H9 (cell line): ENCODE data around the gene ZNF816. TPM values are rescaled to one million over a fixed set of nuclear protein-coding genes. Genes with fewer than 3 reads are reported as not detected.

Experiments used
- DNase-seq: peaks from one replicate; pipeline ENCODE4 v3.0.0-alpha.2; 2017
- H2AFZ ChIP-seq: one replicate; pipeline ENCODE4 v1.6.1; 2013; ENCODE audit warnings: mild to moderate bottlenecking, low read length, control low read depth, moderate library complexity
- H2AK5ac ChIP-seq: 2 replicates; pipeline ENCODE4 v1.6.1; 2013; ENCODE audit warnings: low read length, control low read depth, mixed read lengths; ENCODE audit not compliant: insufficient read length
- H2BK120ac ChIP-seq: one replicate; pipeline ENCODE4 v1.6.1; 2013; ENCODE audit warnings: low read depth, mild to moderate bottlenecking, low read length, control low read depth, inconsistent platforms; ENCODE audit not compliant: poor library complexity, severe bottlenecking
- H2BK12ac ChIP-seq: 2 replicates; pipeline ENCODE4 v1.6.1; 2013; ENCODE audit warnings: low read length, control low read depth, mixed read lengths, low read depth; ENCODE audit not compliant: insufficient read length
- H2BK15ac ChIP-seq: 2 replicates; pipeline ENCODE4 v1.6.1; 2013; ENCODE audit warnings: low read depth, low read length, control low read depth
- H2BK20ac ChIP-seq: one replicate; pipeline ENCODE4 v1.6.1; 2013; ENCODE audit warnings: low read depth, mild to moderate bottlenecking, low read length, control low read depth, inconsistent platforms; ENCODE audit not compliant: poor library complexity, severe bottlenecking
- H2BK5ac ChIP-seq: 2 replicates; pipeline ENCODE4 v1.6.1; 2013; ENCODE audit warnings: low read length, control low read depth, mixed read lengths; ENCODE audit not compliant: insufficient read length
- H3K14ac ChIP-seq: 2 replicates; pipeline ENCODE4 v1.6.1; 2013; ENCODE audit warnings: low read length, control low read depth; ENCODE audit not compliant: insufficient read depth
- H3K18ac ChIP-seq: 2 replicates; pipeline ENCODE4 v1.6.1; 2013; ENCODE audit warnings: low read depth, mild to moderate bottlenecking, mixed read lengths, low read length, control low read depth; ENCODE audit not compliant: insufficient read length
- H3K23ac ChIP-seq: 2 replicates; pipeline ENCODE4 v1.6.1; 2013; ENCODE audit warnings: low read length, control low read depth, mixed read lengths, low read depth; ENCODE audit not compliant: insufficient read length
- H3K23me2 ChIP-seq: 2 replicates; pipeline ENCODE4 v1.6.1; 2013; ENCODE audit warnings: low read depth, mild to moderate bottlenecking, mixed read lengths, low read length, control low read depth; ENCODE audit not compliant: insufficient read length, poor library complexity, severe bottlenecking
- H3K27ac ChIP-seq: 2 replicates; pipeline ENCODE4 v1.5.1; 2013; ENCODE audit warnings: low read length, control low read depth, mixed read lengths, low read depth; ENCODE audit not compliant: insufficient read length
- H3K27me3 ChIP-seq: 2 replicates; pipeline ENCODE4 v1.6.1; 2013; ENCODE audit warnings: low read length, control low read depth, inconsistent platforms; ENCODE audit not compliant: insufficient read depth
- H3K4ac ChIP-seq: 2 replicates; pipeline ENCODE4 v1.6.1; 2013; ENCODE audit warnings: low read depth, mild to moderate bottlenecking, control low read depth, inconsistent platforms, low read length, moderate library complexity
- H3K4me1 ChIP-seq: 2 replicates; pipeline ENCODE4 v1.6.1; 2013; ENCODE audit warnings: low read length, control low read depth, inconsistent platforms; ENCODE audit not compliant: insufficient read depth
- H3K4me2 ChIP-seq: 2 replicates; pipeline ENCODE4 v1.6.1; 2013; ENCODE audit warnings: low read length, control low read depth, mixed read lengths; ENCODE audit not compliant: insufficient read length, insufficient read depth
- H3K56ac ChIP-seq: 2 replicates; pipeline ENCODE4 v1.6.1; 2013; ENCODE audit warnings: low read depth, mild to moderate bottlenecking, mixed read lengths, low read length, control low read depth; ENCODE audit not compliant: insufficient read length
- H3K79me1 ChIP-seq: 2 replicates; pipeline ENCODE4 v1.6.1; 2013; ENCODE audit warnings: low read depth, mild to moderate bottlenecking, moderate library complexity, low read length, control low read depth, inconsistent platforms; ENCODE audit not compliant: insufficient read depth, poor library complexity, severe bottlenecking
- H3K79me2 ChIP-seq: 2 replicates; pipeline ENCODE4 v1.6.1; 2013; ENCODE audit warnings: low read length, control low read depth, inconsistent platforms; ENCODE audit not compliant: insufficient read depth
- H3K9ac ChIP-seq: 2 replicates; pipeline ENCODE4 v1.6.1; 2013; ENCODE audit warnings: low read length, control low read depth, mixed read lengths; ENCODE audit not compliant: insufficient read length; ENCODE audit errors: extremely low read depth
- H3K9me3 ChIP-seq: one replicate; pipeline ENCODE4 v1.6.1; 2013; ENCODE audit warnings: low read depth, low read length, inconsistent platforms; ENCODE audit not compliant: control insufficient read depth
- H3T11ph ChIP-seq: one replicate; pipeline ENCODE4 v1.6.1; 2013; ENCODE audit warnings: mild to moderate bottlenecking, low read length, control low read depth, inconsistent platforms
- H4K20me1 ChIP-seq: one replicate; pipeline ENCODE4 v1.6.1; 2013; ENCODE audit not compliant: control insufficient read depth, insufficient read length, insufficient read depth
- H4K5ac ChIP-seq: 2 replicates; pipeline ENCODE4 v1.6.1; 2013; ENCODE audit warnings: low read depth, mild to moderate bottlenecking, mixed read lengths, low read length, control low read depth; ENCODE audit not compliant: insufficient read length
- H4K8ac ChIP-seq: replicated peaks from 2 replicates; pipeline ENCODE4 v1.6.1; 2013; ENCODE audit warnings: low read length, control low read depth, mixed read lengths, low read depth; ENCODE audit not compliant: insufficient read length
- H4K91ac ChIP-seq: 2 replicates; pipeline ENCODE4 v1.6.1; 2013; ENCODE audit warnings: low read depth, mild to moderate bottlenecking, moderate library complexity, mixed read lengths, low read length, control low read depth; ENCODE audit not compliant: insufficient read length
- H3K27ac Mint-ChIP-seq, 3 experiments: 2 replicates in 2 of 3; 3 replicates in 1 of 3; pipeline ENCODE4 v1.8.0; 2020 to 2021; ENCODE audit warnings: mixed read lengths in 3 of 3, mild to moderate bottlenecking in 1 of 3, moderate library complexity in 1 of 3
- H3K27me3 Mint-ChIP-seq: 2 replicates; pipeline ENCODE4 v1.8.0; 2021; ENCODE audit warnings: low read depth, mild to moderate bottlenecking, moderate library complexity, mixed read lengths
- H3K36me3 Mint-ChIP-seq, 3 experiments: 2 replicates in 2 of 3; 3 replicates in 1 of 3; pipeline ENCODE4 v1.8.0; 2020 to 2021; ENCODE audit warnings: low read depth in 3 of 3, mixed read lengths in 3 of 3; ENCODE audit not compliant: insufficient read depth in 1 of 3
- H3K4me1 Mint-ChIP-seq, 2 experiments: 2 replicates each; pipeline ENCODE4 v1.8.0; 2020; ENCODE audit warnings: mixed read lengths in 2 of 2
- H3K4me3 Mint-ChIP-seq, 2 experiments: 2 replicates in 1 of 2; 3 replicates in 1 of 2; pipeline ENCODE4 v1.8.0; 2020 to 2021; ENCODE audit warnings: mild to moderate bottlenecking in 2 of 2, mixed read lengths in 2 of 2, moderate library complexity in 1 of 2
- H3K9me3 Mint-ChIP-seq, 2 experiments: 2 replicates in 1 of 2; 3 replicates in 1 of 2; pipeline ENCODE4 v1.8.0; 2020; ENCODE audit warnings: mild to moderate bottlenecking in 2 of 2, mixed read lengths in 2 of 2, moderate library complexity in 1 of 2
- CTCF ChIP-seq: fragments of 200-600 bp; sonication (generic); conservative IDR thresholded peaks from 3 replicates; pipeline ENCODE4 v1.8.0; 2021; ENCODE audit warnings: antibody characterized with exemption, mild to moderate bottlenecking
- WGBS: extraction: QIAGEN DNeasy Blood & Tissue Kit; methylation state at CpG from one replicate; pipeline ENCODE4 v1.1.7; 2013; ENCODE audit warnings: missing lambda C conversion rate, low lambda C conversion rate, mixed read lengths; ENCODE audit not compliant: insufficient read length; ENCODE audit errors: extremely low coverage; 5-methylcytosine and 5-hydroxymethylcytosine counted together
- total RNA-seq: library from RNA; stranded (reverse); gene quantifications from 2 replicates; pipeline ENCODE4 v1.2.1, GENCODE V29; 2021

Gene ZNF816
- total RNA-seq, 1 experiment from 2014 or later = 15.1 TPM

DNA sequence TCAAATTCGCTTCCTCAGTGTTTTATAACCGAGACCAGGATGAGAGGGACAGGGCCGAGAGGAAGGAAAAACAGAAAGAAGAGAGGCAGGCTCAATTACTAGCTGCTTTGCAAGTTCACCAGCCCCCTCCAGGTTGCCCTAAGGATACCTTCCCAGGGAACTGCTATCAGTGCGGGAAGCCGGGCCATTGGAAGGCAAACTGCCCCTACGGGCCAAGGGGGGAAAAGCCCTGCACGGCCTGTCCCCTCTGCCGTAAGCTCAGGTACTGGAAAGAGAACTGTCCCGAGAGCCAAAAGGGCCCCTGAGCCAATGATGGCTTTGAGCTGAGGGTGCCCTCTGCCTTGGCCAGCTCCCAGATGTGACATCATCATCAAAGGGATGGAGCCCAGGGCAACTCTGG is 47.8 kb upstream of the ZNF816 start:
- Histone ChIP-seq H3K9ac (no peak overlapping the region), H2BK12ac (no peak overlapping the region), H3K4me1 (no peaks in the 10 kb centered on the region), H3K79me1 (no peaks in the 10 kb centered on the region), H3K23me2 (no peaks in the 10 kb centered on the region), H4K91ac (no peak overlapping the region), H3K4me2 (no peak overlapping the region), H3K79me2 (no peaks in the 10 kb centered on the region), H2BK20ac (no peak overlapping the region), H3T11ph (no peak overlapping the region), H3K27me3 (no peaks in the 10 kb centered on the region), H3K27ac (no peak overlapping the region), H2AFZ (no peak overlapping the region), H3K9me3 (no peaks in the 10 kb centered on the region), H3K56ac (no peak overlapping the region), H4K20me1 (no peaks in the 10 kb centered on the region), H2BK120ac (no peak overlapping the region), H3K4ac (no peak overlapping the region), H3K23ac (no peak overlapping the region), H2BK5ac (no peak overlapping the region), H3K14ac (no peak overlapping the region), H4K8ac (no peak overlapping the region), H3K18ac (no peak overlapping the region), H2AK5ac (no peak overlapping the region), H2BK15ac (no peak overlapping the region), H4K5ac (no peak overlapping the region)
- Mint-ChIP-seq H3K27ac (no peak overlapping the region), H3K4me1 (peaks cover 6% of the 10 kb centered on the region in 2 experiments), H3K9me3 (peaks cover 0 to 2% of the 10 kb centered on the region in 2 experiments; a peak in 3 of 5 replicates), H3K27me3 (peaks cover 19% of the 10 kb centered on the region), H3K36me3 (no peaks in the 10 kb centered on the region; a peak in 1 of 7 replicates), H3K4me3 (peak overlapping the region in 1 of 2 experiments; percentile 48; a peak in 1 of 5 replicates)
- peak; percentile 82 for DNase-seq
- no CpG with 5 or more reads among the region's 9 CpGs for whole genome bisulfite sequencing
- peak; percentile 62 for TF ChIP-seq CTCF
